SK-N-SH treated with all-trans-retinoic acid at 6 μM for 48 hours (cell line): ENCODE measurements around the gene WNT6.

ENCODE experiments used
- CREB5 ChIP-seq: fragments of 250-450 bp; sonication (Bioruptor Pico); IDR thresholded peaks from 2 replicates; pipeline ENCODE4 v1.5.1; 2020; ENCODE audit warnings: low read depth, mild to moderate bottlenecking, moderate library complexity
- ESRRG ChIP-seq: fragments of 250-450 bp; sonication (Bioruptor Pico); IDR thresholded peaks from 2 replicates; pipeline ENCODE4 v1.6.1; 2021; ENCODE audit warnings: mild to moderate bottlenecking
- PATZ1 ChIP-seq: fragments of 250-450 bp; sonication (Bioruptor Pico); IDR thresholded peaks from 2 replicates; pipeline ENCODE4 v1.8.0; 2020; ENCODE audit warnings: mild to moderate bottlenecking, moderate library complexity, borderline replicate concordance
- PPARA ChIP-seq: fragments of 250-450 bp; sonication (Bioruptor Pico); IDR thresholded peaks from 2 replicates; pipeline ENCODE4 v1.5.0; 2020; ENCODE audit warnings: mild to moderate bottlenecking, borderline replicate concordance
- TCF4 ChIP-seq: fragments of 250-450 bp; sonication (Bioruptor Pico); IDR thresholded peaks from 2 replicates; pipeline ENCODE4 v1.8.0; 2021; ENCODE audit warnings: mild to moderate bottlenecking, moderate library complexity, borderline replicate concordance
- TOX ChIP-seq: fragments of 250-450 bp; sonication (Bioruptor Pico); IDR thresholded peaks from 2 replicates; pipeline ENCODE4 v1.8.0; 2021; ENCODE audit warnings: mild to moderate bottlenecking, moderate library complexity, borderline replicate concordance
- TSHZ2 ChIP-seq: fragments of 250-450 bp; sonication (Bioruptor Pico); IDR thresholded peaks from 2 replicates; pipeline ENCODE4 v1.5.0; 2020; ENCODE audit warnings: mild to moderate bottlenecking, moderate library complexity
- ZFP30 ChIP-seq: fragments of 450-650 bp; formaldehyde crosslinking; IDR thresholded peaks from 2 replicates; pipeline ENCODE4 v1.5.0; 2022; ENCODE audit warnings: mild to moderate bottlenecking, moderate library complexity
- ZNF70 ChIP-seq: fragments of 450-650 bp; formaldehyde crosslinking; IDR thresholded peaks from 2 replicates; pipeline ENCODE4 v1.5.0; 2020; ENCODE audit warnings: mild to moderate bottlenecking, moderate library complexity

GRCh38 chr2:218814540-218815243 lies 44.9 kb upstream of the WNT6 start:
- no peak for TF ChIP-seq ESRRG (CRISPR knock-in tag)
- no peak for TF ChIP-seq TCF4 (CRISPR knock-in tag)
- TF ChIP-seq ZNF70 (CRISPR knock-in tag) = no peak
- no peak for TF ChIP-seq PATZ1 (CRISPR knock-in tag)
- TF ChIP-seq ZFP30 (CRISPR knock-in tag) = no peak
- no peak for TF ChIP-seq TSHZ2 (CRISPR knock-in tag)
- no peak for TF ChIP-seq CREB5 (CRISPR knock-in tag)
- TF ChIP-seq PPARA = no peak
- TF ChIP-seq TOX (CRISPR knock-in tag) = no peak
